Stimulated activated CD4-positive, alpha-beta T cell treated with anti-CD3 and anti-CD28 coated beads, Interleukin-4, amount 100 ng/mL, for 1 hour (primary cell): ENCODE results near the gene ZNF689.
A peak's percentile ranks its signal among the peaks of the same experiment; 100 is the strongest.
"Not testable (repeated sequence)": the region's sequence is repeated elsewhere in the genome, so short reads cannot be mapped to it uniquely, and the experiment has no call there.

Experiments
- DNase-seq: peaks from one replicate; pipeline ENCODE4 v3.0.0-alpha.2; 2020

ZNF689 gene

DNA sequence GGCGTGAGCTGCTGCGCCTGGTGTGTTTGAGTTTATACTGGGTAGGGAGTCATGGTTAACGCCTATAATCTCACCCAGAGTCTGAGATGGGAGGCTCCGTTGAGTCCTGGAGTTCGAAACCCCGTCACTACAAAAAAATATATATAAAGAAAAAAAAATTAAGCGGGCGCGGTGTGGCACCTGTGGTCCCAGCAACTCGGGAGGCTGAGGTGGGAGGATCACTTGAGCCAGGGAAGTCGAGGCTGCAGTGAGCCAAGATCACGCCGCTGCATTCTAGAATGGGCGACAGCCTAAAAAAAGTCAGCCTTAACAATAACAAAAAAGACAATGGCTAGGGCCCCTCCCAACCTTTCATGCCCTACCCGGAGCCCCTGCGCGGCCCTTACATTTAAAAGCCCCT is 23.3 kb upstream of the ZNF689 start:
- DNase-seq: no peak

DNA sequence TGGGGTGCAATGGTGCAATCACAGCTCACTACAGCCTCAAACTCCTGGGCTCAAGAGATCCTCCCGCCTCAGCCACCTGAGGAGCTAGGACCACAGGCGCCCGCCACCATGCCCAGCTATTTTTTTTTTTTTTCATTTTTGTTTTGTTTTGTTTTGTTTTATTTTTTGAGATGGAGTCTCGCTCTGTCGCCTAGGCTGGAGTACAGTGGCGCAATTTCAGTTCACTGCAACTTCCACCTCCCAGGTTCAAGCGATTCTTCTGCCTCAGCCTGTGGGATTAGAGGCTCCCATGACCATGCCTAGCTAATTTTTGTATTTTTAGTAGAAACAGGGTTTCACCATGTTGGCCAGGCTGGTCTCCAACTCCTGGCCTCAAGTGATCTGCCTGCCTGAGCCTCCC is 22.3 kb upstream of the ZNF689 start:
- DNase-seq: not testable (repeated sequence)

DNA sequence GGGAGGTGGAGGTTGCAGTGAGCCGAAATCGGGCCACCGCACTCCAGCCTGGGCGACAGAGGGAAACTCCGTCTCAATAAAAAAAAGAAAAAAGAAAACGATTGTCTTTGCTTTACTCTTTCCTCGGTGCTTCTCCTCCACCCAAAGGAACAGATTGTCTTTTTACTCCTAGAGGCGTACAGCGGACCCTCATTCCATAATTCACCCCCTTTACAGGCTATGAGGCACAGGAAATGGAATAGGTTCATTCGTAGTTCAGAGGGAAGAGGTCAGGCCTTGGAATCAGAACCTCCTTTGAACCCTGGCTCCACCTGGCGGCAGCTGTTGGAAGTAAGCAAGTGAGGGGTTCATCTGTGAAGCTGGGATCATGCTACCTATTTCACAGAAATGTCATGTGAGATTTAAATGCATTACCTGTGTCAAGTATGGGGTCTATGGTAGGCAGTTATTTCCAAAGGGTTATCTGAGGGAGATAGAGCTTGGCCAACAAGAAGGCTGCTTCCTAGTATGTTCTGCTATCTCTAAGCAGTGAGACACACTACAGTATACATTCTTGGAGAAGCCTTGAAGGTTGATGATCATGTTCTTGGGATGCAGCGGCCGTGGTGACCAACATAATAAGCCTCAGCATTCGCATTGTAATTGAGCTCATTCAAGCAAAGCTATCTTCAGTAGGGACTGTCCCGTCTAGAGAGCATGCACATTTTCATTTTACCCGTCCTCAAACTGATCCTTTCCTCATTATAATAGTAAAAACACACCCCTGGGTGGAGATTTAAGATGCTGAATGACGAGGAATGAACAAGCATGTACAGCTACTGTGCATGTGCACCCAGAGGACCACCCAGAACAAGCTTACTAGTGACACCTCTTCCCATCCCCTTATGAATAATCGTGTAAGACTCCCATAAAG is 18.7 kb upstream of the ZNF689 start:
- DNase-seq: peak; percentile 92

DNA sequence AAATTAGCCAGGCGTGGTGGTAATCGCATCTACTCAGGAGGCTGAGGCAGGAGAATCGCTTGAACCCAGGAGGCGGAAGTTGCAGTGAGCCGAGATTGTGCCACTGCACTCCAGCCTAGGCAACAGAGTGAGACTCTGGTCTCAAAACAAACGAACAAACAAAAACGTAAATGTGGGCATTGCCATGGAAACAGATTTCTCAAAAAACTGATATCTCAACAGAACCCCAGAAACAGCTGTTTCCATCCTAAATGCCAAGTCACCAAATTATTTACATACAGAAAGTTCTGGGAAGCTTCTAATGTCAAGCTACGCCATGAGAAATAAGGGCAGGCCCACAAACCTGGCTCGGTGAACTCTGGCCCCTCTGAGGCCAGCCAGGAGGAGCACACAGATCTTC is 16.0 kb upstream of the ZNF689 start:
- no peak for DNase-seq

DNA sequence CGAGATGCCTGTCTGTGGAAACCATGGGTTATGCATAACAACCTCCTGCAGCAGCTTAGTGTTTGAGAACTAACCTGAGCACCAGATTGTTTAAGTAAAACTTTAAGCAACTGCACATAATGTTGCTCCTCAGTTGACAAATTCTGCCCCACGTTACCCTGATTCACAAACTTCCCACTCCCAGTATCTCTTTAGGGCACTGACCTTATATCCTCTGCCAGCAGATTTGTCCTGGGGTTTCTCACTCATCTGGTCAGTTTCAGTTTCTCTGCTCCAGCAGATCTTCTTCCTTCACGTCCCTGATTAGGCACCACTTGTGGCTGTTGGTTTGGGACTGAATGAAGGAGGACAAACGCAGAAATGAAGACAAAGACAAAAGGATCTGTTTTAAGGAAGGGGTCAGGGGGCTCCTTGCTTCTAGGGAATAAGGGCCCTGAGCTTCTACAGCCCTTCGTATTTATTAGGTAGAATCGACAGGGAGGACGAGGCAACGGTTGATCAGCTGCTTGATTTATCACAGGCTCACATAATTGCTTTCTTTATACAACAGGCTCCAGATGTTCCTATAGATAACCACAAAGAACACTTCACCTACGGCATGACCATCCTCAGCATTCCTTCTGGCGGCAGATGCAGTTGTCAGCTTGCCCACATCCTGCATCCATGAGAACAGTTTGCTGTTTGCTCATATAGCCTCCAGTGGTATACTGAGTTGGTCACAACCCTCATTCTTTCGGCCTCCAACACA is 13.5 kb upstream of the ZNF689 start:
- DNase-seq: no peak

DNA sequence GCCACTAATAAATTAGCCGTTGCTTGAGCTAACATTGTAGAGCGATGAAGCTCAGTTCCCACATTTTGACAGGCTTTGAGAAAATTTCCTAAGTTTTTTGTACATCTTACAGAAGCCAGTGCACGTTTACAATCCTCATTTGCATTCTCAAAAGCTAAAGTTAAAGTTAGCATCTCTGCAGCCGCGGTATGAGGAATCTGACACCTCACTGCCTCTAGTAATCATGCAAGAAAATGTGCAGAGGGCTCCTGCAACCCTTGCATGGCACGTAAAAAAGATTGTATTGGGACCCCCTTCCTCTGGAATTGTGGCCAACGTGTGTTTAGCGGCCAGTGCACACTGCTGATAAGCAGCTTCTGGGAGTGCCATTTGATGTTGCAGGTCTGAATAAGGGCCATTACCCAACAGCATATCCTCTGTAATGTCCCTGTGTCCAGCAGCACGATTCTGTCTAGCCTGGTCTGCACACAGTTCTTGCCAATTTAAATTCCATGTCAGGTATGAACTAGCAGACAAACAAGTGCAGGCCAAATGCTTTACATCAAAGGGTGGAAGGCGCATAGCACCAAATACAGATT is 12.4 kb upstream of the ZNF689 start:
- DNase-seq: no peak

DNA sequence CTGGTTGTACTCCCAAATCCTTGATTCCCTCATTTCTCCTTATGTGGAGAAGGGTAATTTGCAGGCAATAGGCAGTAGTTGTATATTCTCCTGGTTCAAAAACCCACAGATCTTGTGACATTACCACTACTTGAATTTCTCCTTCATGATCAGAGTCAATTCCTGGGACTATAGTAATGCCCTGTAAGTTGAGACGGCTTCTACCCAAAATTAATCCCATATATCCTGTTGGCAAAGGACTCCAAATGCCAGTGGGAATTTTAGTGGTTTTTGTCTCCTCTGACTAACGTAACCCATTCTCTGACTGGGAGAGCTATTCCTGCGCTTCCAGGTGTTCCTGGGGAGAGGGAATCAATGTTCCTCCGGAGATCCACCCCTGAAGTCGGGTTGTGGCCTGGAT is 11.6 kb upstream of the ZNF689 start:
- no peak for DNase-seq

DNA sequence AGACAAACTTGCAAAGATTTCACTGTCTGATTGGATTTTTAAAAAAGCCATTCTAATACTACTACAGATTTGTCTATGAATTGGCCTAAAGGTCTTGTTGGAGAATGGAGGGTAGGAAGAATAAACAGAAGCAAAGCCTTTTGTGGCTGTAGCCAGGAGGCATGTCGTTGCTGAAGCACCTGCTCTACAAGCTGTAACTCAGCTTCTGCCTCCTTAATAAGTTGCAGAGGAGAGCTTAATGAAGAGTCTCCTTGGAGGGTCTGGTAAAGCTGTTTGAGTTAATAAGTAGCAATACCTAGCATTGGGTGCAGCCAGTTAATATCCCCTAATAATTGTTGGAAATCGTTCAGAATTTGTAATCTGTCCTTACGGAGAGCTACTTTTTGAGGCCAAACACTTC is 10.0 kb upstream of the ZNF689 start:
- DNase-seq: no peak

DNA sequence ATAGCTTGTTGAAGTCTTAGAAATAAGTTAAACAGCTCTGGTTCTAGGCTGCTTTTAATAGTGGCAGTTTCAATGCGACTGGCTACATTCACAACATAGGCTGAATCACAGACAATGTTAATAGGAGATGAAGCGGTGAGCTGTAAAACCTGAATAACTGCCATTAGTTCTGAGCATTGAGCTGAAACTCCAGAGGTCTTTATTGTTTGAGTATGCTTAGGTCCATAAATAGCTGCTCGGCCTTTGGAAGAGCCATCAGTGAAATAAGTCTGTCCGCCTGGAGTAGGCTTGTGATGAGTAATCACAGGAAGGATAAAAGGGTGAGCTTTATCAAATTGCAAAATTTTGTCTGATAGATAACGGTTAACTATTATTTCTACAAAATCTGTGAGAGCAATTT is 9.4 kb upstream of the ZNF689 start:
- no peak for DNase-seq

DNA sequence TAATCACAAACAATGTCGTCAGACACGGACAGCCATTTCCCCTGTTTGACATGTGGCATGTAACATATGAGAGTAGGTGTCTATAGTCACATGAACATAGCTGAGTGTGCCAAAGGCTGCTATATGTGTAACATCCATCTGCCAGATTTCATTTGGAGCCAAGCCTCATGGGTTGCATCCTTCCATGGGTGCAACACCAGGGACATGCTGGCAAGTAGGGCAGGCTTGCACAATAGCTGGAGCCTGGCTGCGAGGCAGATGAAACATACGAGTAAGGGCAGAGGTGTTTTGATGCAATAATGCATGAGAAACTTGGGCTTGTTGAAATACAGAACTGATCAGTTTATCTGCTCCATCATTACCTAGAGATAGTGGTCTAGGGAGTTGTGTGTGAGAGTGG is 9.0 kb upstream of the ZNF689 start:
- no peak for DNase-seq

DNA sequence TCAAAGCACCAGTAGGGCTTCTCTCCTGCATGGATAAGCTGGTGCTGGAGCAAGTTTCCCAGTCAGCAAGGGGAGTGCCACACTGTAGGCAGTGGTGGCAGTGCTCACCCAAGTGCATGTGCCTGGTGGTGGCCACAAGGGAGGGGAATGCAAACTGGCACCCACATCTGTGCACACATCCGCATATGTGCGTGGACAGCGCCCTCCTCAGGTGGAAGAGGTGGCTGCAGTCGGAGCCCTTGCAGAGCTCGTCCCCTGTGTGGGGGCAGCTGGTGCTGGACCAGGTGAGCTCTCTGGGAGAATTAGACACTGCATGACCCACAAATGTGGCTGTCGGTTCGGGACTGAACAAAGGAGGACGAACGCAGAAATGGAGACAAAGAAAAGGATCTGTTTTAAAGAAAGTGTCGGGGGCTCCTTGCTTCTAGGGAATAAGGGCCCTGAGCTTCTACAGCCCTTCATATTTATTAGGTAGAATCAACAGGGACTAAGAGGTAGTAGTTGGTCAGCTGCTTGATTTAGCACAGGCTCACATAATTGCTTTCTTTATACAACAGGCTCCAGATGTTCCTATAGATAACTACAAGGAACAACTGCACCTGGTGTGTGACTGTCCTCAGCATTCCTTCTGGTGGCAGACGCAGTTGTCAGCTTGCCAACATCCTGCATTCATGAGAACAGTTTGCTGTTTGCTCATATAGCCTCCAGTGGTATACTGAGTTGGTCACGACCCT is 5.3 kb upstream of the ZNF689 start:
- peak; percentile 65 for DNase-seq

DNA sequence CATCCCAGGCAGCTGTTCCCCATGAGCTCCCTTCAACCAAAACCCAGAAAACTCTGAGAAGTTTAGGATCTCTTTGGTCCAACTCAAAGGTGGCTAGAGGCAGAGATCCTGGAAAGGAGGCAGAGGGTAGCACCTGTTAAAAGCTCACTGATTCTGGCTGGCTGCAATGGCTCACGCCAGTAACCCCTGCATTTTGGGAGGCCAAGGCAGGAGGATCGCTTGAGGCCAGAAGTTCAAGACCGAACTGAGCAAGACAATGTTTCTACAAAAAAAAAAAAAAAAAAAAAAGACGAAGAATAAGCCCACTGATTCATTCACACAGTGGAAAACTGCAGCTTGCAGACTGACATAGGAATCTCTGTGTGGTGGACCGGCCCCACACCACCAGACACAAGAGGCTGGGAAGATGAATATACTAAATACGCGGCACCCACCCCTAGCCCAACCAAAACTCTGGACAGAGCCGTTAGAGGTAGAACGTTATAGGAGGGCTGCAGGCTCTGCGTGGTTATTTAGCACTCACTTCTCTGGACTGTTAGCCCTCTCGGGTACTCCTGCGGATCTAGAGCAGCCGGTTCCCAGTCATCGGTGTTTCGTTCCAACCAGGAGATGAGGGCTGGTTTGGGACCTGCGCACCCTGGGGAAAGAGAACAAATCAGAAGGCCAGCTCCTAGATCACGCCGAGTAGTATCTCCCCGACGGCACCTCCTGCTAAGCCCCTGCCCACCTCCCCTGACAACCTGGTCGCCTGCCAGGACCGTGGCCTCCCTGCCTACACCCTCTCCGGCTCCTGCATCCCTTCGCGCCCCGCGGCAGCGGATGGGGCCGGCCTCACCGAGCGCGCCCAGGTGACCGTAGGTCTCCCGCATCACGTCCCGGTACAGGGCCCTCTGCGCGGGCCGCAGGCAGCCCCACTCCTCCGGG is 925 bp downstream of the ZNF689 start:
- peak; percentile 47 for DNase-seq

DNA sequence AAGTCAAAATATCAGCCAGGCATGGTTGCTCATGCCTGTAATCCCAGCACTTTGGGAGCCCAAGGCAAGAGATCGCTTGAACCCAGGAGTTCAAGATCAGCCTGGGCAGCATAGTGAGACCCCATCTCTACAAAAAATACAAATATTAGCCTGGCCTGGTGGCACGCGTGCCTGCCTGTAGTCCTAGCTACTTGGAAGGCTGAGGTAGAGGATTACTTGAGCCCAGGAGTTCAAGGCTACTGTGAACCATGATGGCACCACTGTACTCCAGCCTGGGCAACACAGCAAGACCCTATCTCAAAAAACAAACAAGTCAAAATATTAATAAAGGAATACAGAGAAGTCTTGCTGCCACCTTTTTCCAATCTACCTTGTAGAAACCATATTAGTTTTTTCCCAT is 4.2 kb downstream of the ZNF689 start:
- no peak for DNase-seq

DNA sequence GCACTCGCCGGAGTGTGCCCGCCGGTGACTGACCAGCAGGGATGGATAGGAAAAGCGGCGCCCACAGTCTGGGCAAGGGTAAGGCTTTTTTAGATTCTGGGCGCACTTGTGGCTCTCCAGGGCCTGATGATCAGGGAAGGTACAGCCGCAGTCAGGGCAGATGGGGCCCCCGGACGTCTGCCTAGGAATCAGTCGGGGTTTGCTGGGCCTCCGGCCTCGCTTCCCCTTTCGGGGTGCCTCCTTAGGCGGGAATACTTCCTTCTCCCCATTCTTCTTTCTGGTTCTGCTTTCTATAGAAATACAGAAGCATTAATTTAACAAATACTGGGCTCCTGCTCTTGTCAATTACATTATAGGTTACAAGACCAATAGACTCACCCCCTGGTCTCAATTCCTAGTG is 5.0 kb downstream of the ZNF689 start:
- DNase-seq: no peak

DNA sequence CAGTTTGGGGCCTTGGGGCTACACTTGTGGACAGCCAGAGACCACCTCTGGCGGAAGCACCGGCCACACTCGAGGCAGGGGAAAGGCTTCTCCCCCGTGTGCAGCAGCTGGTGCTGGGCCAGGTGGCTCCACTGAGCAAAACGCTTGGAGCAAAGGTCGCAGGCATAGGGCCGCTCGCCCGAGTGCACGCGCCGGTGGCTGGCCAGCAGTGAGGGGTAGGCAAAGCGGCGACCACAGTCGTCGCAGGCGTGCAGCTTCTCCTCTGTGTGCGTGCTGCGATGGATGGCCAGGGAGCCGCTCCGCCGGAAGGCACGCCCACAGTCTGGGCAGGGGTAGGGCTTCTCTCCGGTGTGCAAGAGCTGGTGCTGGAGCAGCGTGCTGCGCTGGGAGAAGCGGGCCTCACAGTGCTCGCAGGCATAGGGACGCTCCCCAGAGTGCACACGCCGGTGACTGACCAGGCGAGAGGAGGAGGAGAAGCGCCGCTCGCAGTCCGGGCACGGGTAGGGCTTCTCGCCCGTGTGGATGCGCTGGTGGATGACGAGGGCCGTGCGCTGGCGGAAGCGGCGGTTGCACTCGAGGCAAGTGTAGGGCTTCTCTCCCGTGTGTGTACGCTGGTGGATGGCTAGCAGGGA is 5.8 kb downstream of the ZNF689 start:
- DNase-seq: no peak

DNA sequence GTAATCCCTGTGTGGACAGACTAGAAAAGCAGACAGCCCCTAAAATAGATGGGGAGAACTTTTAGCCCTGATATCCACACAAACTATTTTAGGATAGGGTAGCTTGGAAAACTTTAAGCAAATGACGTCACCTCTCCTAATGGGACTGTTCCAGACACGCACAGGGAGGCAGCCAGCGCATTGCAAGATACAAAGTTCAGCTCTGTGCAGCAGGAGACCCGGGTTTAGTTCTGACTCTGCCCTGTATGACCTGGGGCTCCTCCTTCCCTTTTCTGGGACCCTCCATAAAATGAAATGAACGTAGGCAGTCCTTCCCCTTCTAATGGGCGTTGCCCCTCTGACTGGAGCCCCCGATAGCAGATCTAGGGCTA is 6.3 kb downstream of the ZNF689 start:
- DNase-seq: no peak

DNA sequence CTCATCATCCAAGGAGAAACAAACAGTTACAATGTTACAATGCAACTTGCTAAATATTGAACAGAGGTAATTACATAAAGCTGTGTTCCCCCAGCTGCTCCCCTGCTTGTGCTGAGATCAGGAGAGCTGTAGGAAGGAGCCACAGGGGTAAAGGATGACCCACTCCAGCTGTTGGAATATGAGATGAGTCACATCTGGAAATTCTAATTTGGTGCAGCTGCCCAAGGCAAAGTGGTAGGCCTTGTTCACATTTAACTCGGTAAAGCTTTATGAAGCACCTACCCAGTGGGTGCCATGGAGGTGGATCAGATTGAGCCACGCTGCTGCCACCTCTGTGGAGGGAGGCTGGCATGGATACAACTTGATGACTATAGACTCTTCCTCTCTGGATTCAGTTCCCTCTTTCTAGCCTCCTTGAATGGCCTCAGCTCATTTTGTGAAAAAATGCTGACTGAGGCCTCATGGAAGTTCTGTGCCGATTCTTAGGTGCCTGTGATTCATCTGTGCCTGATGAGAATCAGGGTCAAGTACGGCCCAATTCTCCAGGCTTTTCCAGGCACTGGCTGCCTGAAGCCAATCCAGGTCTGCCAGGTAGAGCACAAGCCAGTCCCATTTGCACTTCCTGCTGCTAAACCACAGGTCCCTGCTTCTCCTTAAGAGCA is 7.4 kb downstream of the ZNF689 start:
- DNase-seq: no peak

DNA sequence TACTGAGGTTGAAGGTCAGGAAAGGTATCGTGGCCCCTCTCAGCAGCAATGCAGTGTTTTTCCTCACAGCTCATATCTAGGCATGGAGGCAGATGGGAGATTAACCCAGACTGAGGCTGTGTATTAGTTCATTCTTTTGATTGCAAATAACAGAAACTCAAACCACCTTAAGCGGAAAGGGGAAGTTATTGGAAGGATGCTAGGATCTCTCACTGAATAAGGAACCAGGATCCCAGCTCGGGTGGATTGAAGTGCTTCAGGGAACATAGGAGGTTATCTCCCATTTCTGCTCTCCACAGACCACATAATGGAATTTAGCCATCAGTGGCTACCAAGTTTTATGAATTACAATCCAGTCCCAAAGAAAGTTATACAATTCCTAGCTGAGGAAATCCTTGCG is 8.2 kb downstream of the ZNF689 start:
- no peak for DNase-seq

DNA sequence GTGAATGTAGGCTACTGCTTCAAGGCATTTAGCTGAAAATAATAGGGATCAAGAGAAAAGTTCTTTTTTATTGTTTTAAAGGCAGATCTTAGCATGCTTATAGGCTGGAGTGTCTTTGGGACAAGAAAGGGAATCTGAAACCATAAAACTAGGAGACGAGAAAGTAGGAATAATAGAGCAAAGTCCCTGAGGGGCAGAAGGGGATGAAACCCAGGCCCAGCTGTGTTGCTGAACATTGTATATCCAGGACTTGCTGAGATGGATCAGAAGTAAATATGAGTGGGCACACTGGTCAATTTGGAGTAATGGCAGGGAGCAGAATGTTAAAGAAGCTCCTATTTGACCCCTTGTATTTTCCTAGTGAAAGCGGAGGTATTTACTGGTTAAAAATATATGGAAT is 9.3 kb downstream of the ZNF689 start:
- no peak for DNase-seq

DNA sequence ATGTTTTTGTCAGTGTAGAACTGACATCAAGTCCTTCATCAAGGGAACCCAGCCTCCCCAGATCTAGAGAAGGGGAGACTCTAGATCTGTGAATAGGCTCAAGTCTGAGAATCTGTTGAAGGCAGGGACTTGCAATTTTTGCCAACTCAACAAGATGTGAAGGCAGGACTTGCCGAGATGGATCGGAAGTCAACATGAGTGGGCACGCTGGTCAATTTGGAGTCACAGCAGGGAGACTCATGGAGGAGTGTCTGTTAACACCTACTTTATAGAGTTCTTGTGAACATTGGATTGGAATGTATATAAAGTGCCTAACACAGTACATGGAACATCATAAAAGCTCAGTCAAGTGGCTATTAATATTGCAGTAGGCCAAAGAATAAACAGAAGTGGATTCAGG is 10.0 kb downstream of the ZNF689 start:
- DNase-seq: no peak

DNA sequence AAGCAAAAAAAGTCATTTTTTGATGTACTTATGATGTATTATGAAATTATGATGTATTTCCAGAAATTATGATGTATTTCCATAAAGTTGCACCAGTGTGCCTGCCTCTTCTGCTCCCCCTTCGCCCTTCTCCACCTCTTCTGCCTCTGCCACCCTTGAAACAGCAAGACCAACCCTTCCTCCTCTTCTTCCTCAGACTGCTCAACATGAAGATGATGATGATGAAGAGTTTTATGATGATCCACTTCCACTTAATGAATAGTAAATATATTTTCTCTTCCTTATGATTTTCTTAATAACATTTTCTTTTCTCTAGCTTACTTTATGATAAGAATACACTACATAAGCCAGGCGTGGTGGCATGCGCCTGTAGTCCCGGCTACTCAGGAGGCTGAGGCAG is 17.3 kb downstream of the ZNF689 start:
- DNase-seq: no peak
